GM12878 (cell line): ENCODE measurements around the gene ZNF462. TPM values are rescaled to one million over a fixed set of nuclear protein-coding genes. Genes with fewer than 3 reads are reported as not detected.

Experiments used
- CBFB ChIP-seq: IDR thresholded peaks from 2 replicates; pipeline ENCODE4 v1.6.1; 2016; ENCODE audit warnings: antibody characterized with exemption, low read depth
- EP300 ChIP-seq, 2 experiments: fragments of 150-350 bp in 1 of 2; IDR thresholded peaks; 2 replicates each; pipeline ENCODE4 v1.6.1; 2011 to 2012; ENCODE audit warnings: low read depth in 2 of 2, low read length in 2 of 2, borderline replicate concordance in 1 of 2, improper control_type of control experiment in 1 of 2, inconsistent platforms in 1 of 2; ENCODE audit not compliant: control insufficient read depth in 1 of 2
- GABPA ChIP-seq: IDR thresholded peaks from 2 replicates; pipeline ENCODE4 v1.6.1; 2014; ENCODE audit warnings: antibody characterized with exemption, low read depth, mild to moderate bottlenecking, inconsistent platforms
- GATAD2B ChIP-seq: fragments of 450-650 bp; conservative IDR thresholded peaks from 2 replicates; pipeline ENCODE4 v1.6.1; 2017; ENCODE audit warnings: low read depth, mild to moderate bottlenecking, moderate library complexity
- IKZF1 ChIP-seq: fragments of 450-650 bp; conservative IDR thresholded peaks from 2 replicates; pipeline ENCODE4 v1.6.1; 2017; ENCODE audit warnings: antibody characterized with exemption, mild to moderate bottlenecking
- IRF3 ChIP-seq: fragments of 450-650 bp; IDR thresholded peaks from 2 replicates; pipeline ENCODE4 v1.6.1; 2014; ENCODE audit warnings: mild to moderate bottlenecking
- MEF2A ChIP-seq: IDR thresholded peaks from 2 replicates; pipeline ENCODE4 v1.6.1; 2011; ENCODE audit warnings: low read depth, mild to moderate bottlenecking, low read length, moderate library complexity; ENCODE audit not compliant: insufficient read depth
- MTA2 ChIP-seq: fragments of 450-650 bp; IDR thresholded peaks from 2 replicates; pipeline ENCODE4 v1.6.1; 2016; ENCODE audit warnings: low read depth, mild to moderate bottlenecking, moderate library complexity
- NFXL1 ChIP-seq: fragments of 450-650 bp; IDR thresholded peaks from 2 replicates; pipeline ENCODE4 v1.6.1; 2017; ENCODE audit warnings: antibody characterized with exemption, mild to moderate bottlenecking, borderline replicate concordance
- NFYA ChIP-seq: IDR thresholded peaks from 2 replicates; pipeline ENCODE4 v1.6.1; 2011; ENCODE audit warnings: low read depth, mild to moderate bottlenecking, low read length, improper control_type of control experiment, borderline replicate concordance
- NR2C2 ChIP-seq: IDR thresholded peaks from 2 replicates; pipeline ENCODE4 v1.6.1; 2011; ENCODE audit warnings: borderline replicate concordance, low read depth; ENCODE audit not compliant: control insufficient read depth, insufficient read length
- NR2F1 ChIP-seq: fragments of 450-650 bp; conservative IDR thresholded peaks from 2 replicates; pipeline ENCODE4 v1.6.1; 2017; ENCODE audit warnings: mild to moderate bottlenecking
- NRF1 ChIP-seq: conservative IDR thresholded peaks from 2 replicates; pipeline ENCODE4 v1.6.1; 2011; ENCODE audit warnings: mild to moderate bottlenecking, low read depth, low read length, improper control_type of control experiment
- PAX8 ChIP-seq: fragments of 450-650 bp; IDR thresholded peaks from 2 replicates; pipeline ENCODE4 v1.6.1; 2017; ENCODE audit warnings: mild to moderate bottlenecking, moderate library complexity
- POLR2A ChIP-seq: IDR thresholded peaks from 2 replicates; pipeline ENCODE4 v1.6.1; 2011; ENCODE audit warnings: low read depth, mild to moderate bottlenecking, low read length
- POLR2AphosphoS5 ChIP-seq: IDR thresholded peaks from 2 replicates; pipeline ENCODE4 v1.6.1; 2011; ENCODE audit warnings: mild to moderate bottlenecking, low read length, inconsistent platforms
- RELA ChIP-seq: fragments of 450-650 bp; IDR thresholded peaks from 2 replicates; pipeline ENCODE4 v1.8.0; 2014; ENCODE audit warnings: borderline replicate concordance; ENCODE audit not compliant: partially characterized antibody
- SP1 ChIP-seq: IDR thresholded peaks from one replicate; pipeline ENCODE4 v1.6.1; 2011; ENCODE audit warnings: low read depth, low read length
- ZBED1 ChIP-seq: IDR thresholded peaks from 2 replicates; pipeline ENCODE4 v1.6.1; 2016; ENCODE audit warnings: borderline replicate concordance
- ZNF24 ChIP-seq: fragments of 450-650 bp; IDR thresholded peaks from 2 replicates; pipeline ENCODE4 v1.6.1; 2017; ENCODE audit warnings: antibody characterized with exemption, mild to moderate bottlenecking
- polyA plus RNA-seq, 11 experiments: library from polyadenylated mRNA; depleted of rRNA in 4 of 11; unstranded in 6 of 11; stranded (reverse) in 5 of 11; fragments of >200 nt; fragmentation: Nextera tagmentation in 4 of 11; fragmentation: Illumina TruSeq in 1 of 11; extraction: Ambion mirVana in 4 of 11; extraction: Trizol in 1 of 11; gene quantifications; 1 replicate in 1 of 11; 2 replicates in 10 of 11; pipeline versions ENCODE4 v1.2.1 to v1.2.3, GENCODE V29; 2011 to 2016; ENCODE audit warnings: inconsistent platforms in 2 of 11, missing spikeins in 2 of 11, low read depth in 1 of 11
- total RNA-seq, 4 experiments: library from RNA; depleted of rRNA in 3 of 4; stranded (reverse); fragments of >200 nt in 3 of 4; fragmentation: Illumina TruSeq in 1 of 4; extraction: Trizol in 1 of 4; gene quantifications; 2 replicates each; pipeline versions ENCODE4 v1.2.1 to v1.2.3, GENCODE V29; 2013 to 2021
- TF ChIP-seq, protein P1 (sequence below): fragments of 450-650 bp; IDR thresholded peaks from 2 replicates; pipeline ENCODE4 v1.6.1; 2017; ENCODE audit warnings: mild to moderate bottlenecking, low read depth, inconsistent platforms; ENCODE audit not compliant: poor library complexity, severe bottlenecking
- TF ChIP-seq, protein P2 (sequence below): fragments of 450-650 bp; IDR thresholded peaks from 2 replicates; pipeline ENCODE4 v1.6.1; 2017; ENCODE audit warnings: antibody characterized with exemption, mild to moderate bottlenecking, moderate library complexity
- TF ChIP-seq, protein P3 (sequence below): fragments of 450-650 bp; IDR thresholded peaks from 2 replicates; pipeline ENCODE4 v1.6.1; 2018; ENCODE audit warnings: borderline replicate concordance, mild to moderate bottlenecking; ENCODE audit not compliant: partially characterized antibody

ZNF462 gene
- total and polyA plus RNA-seq, 10 of the 15 experiments (the other 5 are each of a cell fraction or from before 2014, with no cell fraction given), result 0.27 to 13.7 (median 0.55) TPM

DNA sequence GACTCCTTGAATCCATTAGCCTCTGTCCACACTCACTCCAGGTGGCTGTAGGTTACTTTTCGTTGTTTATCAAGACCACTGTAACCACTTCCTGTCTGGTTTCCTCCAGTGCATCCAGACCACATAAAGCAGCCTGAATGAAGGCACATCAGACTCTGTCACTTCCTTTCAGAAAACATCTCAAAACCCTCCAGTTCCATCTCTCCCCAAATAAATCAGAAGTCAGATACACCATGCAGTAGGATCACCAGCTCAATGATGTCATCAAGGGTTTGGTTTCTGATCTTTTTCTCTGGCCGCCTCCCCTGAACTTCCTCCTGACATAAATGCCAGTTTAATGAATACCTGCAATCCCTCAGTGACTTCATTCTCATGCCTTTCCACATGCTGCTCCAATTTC, 161.2 kb downstream of the ZNF462 start (continued):
- TF ChIP-seq NR2C2 (no peak), SP1 (no peak), IRF3 (no peak), NR2F1 (no peak), GABPA (no peak), IKZF1 (peak; percentile 76), MTA2 (peak; percentile 28), POLR2A (no peak), ZBED1 (no peak), MEF2A (no peak), NFXL1 (no peak), RELA (no peak), EP300 (IDR thresholded peaks at IDR 0.05; ENCODE audit: borderline replicate concordance in 1 of 2, control insufficient read depth in 1 of 2, low read depth in 2 of 2, low read length in 2 of 2) (peak; percentile 42 to 52; a peak in 2 of 4 replicates), POLR2AphosphoS5 (no peak), NFYA (no peak), ZNF24 (no peak), GATAD2B (no peak), NRF1 (no peak), CBFB (no peak), PAX8 (no peak)
- TF ChIP-seq, protein P1, sequence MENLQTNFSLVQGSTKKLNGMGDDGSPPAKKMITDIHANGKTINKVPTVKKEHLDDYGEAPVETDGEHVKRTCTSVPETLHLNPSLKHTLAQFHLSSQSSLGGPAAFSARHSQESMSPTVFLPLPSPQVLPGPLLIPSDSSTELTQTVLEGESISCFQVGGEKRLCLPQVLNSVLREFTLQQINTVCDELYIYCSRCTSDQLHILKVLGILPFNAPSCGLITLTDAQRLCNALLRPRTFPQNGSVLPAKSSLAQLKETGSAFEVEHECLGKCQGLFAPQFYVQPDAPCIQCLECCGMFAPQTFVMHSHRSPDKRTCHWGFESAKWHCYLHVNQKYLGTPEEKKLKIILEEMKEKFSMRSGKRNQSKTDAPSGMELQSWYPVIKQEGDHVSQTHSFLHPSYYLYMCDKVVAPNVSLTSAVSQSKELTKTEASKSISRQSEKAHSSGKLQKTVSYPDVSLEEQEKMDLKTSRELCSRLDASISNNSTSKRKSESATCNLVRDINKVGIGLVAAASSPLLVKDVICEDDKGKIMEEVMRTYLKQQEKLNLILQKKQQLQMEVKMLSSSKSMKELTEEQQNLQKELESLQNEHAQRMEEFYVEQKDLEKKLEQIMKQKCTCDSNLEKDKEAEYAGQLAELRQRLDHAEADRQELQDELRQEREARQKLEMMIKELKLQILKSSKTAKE, result no peak
- TF ChIP-seq, protein P2, sequence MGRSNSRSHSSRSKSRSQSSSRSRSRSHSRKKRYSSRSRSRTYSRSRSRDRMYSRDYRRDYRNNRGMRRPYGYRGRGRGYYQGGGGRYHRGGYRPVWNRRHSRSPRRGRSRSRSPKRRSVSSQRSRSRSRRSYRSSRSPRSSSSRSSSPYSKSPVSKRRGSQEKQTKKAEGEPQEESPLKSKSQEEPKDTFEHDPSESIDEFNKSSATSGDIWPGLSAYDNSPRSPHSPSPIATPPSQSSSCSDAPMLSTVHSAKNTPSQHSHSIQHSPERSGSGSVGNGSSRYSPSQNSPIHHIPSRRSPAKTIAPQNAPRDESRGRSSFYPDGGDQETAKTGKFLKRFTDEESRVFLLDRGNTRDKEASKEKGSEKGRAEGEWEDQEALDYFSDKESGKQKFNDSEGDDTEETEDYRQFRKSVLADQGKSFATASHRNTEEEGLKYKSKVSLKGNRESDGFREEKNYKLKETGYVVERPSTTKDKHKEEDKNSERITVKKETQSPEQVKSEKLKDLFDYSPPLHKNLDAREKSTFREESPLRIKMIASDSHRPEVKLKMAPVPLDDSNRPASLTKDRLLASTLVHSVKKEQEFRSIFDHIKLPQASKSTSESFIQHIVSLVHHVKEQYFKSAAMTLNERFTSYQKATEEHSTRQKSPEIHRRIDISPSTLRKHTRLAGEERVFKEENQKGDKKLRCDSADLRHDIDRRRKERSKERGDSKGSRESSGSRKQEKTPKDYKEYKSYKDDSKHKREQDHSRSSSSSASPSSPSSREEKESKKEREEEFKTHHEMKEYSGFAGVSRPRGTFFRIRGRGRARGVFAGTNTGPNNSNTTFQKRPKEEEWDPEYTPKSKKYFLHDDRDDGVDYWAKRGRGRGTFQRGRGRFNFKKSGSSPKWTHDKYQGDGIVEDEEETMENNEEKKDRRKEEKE, result no peak
- TF ChIP-seq, protein P3, sequence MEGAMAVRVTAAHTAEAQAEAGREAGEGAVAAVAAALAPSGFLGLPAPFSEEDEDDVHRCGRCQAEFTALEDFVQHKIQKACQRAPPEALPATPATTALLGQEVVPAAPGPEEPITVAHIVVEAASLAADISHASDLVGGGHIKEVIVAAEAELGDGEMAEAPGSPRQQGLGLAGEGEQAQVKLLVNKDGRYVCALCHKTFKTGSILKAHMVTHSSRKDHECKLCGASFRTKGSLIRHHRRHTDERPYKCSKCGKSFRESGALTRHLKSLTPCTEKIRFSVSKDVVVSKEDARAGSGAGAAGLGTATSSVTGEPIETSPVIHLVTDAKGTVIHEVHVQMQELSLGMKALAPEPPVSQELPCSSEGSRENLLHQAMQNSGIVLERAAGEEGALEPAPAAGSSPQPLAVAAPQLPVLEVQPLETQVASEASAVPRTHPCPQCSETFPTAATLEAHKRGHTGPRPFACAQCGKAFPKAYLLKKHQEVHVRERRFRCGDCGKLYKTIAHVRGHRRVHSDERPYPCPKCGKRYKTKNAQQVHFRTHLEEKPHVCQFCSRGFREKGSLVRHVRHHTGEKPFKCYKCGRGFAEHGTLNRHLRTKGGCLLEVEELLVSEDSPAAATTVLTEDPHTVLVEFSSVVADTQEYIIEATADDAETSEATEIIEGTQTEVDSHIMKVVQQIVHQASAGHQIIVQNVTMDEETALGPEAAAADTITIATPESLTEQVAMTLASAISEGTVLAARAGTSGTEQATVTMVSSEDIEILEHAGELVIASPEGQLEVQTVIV, result no peak
